Liver (tissue), 9 donors: Measurements from ENCODE around the gene MSMP. TPM values are rescaled to one million over a fixed set of nuclear protein-coding genes. Genes with fewer than 3 reads are reported as not detected.

Experiments
- DNase-seq: peaks from one replicate; pipeline ENCODE4 v3.0.0-alpha.2; 2017; ENCODE audit warnings: low spot score
- H3K27ac ChIP-seq, 2 donors: one replicate each; pipeline ENCODE4 v1.7.0; 2013; ENCODE audit warnings: inconsistent platforms in 2 of 2, low read length in 2 of 2, control low read depth in 1 of 2, low read depth in 1 of 2, mild to moderate bottlenecking in 1 of 2
- H3K27me3 ChIP-seq, 4 donors: one replicate each; pipeline versions ENCODE4 v1.6.1 to v1.7.0; 2013; ENCODE audit warnings: low read length in 3 of 4, inconsistent platforms in 1 of 4, mild to moderate bottlenecking in 1 of 4, moderate library complexity in 1 of 4; ENCODE audit not compliant: control insufficient read depth in 4 of 4, insufficient read depth in 4 of 4
- H3K36me3 ChIP-seq, 4 donors: one replicate each; pipeline versions ENCODE4 v1.6.1 to v1.7.0; 2013; ENCODE audit warnings: low read length in 3 of 4, mild to moderate bottlenecking in 3 of 4, low read depth in 1 of 4, moderate library complexity in 1 of 4; ENCODE audit not compliant: control insufficient read depth in 4 of 4, insufficient read depth in 3 of 4
- H3K4me1 ChIP-seq, 4 donors: one replicate each; pipeline versions ENCODE4 v1.6.1 to v1.7.0; 2013; ENCODE audit warnings: low read length in 3 of 4, mild to moderate bottlenecking in 3 of 4, moderate library complexity in 1 of 4; ENCODE audit not compliant: control insufficient read depth in 4 of 4, insufficient read depth in 4 of 4
- H3K4me3 ChIP-seq, 3 donors: one replicate each; pipeline versions ENCODE4 v1.6.1 to v1.7.0; 2013; ENCODE audit warnings: low read length in 3 of 3, control low read depth in 1 of 3, low read depth in 1 of 3, mild to moderate bottlenecking in 1 of 3
- H3K9ac ChIP-seq, 2 donors: one replicate each; pipeline ENCODE4 v1.7.0; 2013; ENCODE audit warnings: low read length in 2 of 2, mild to moderate bottlenecking in 2 of 2, moderate library complexity in 2 of 2, control low read depth in 1 of 2, low read depth in 1 of 2
- H3K9me3 ChIP-seq, 4 donors: one replicate each; pipeline versions ENCODE4 v1.6.1 to v1.7.0; 2013; ENCODE audit warnings: low read length in 3 of 4; ENCODE audit not compliant: control insufficient read depth in 4 of 4
- EGR1 ChIP-seq, 2 donors: IDR thresholded peaks; 2 replicates each; pipeline ENCODE4 v1.6.1; 2016 to 2018; ENCODE audit warnings: antibody characterized with exemption in 2 of 2, low read depth in 2 of 2
- FOXA1 ChIP-seq: IDR thresholded peaks from 2 replicates; pipeline ENCODE4 v1.6.1; 2016; ENCODE audit warnings: antibody characterized with exemption
- FOXA2 ChIP-seq: IDR thresholded peaks from 2 replicates; pipeline ENCODE4 v1.6.1; 2016; ENCODE audit warnings: antibody characterized with exemption
- GABPA ChIP-seq, 2 donors: IDR thresholded peaks in 1 of 2; conservative IDR thresholded peaks in 1 of 2; 2 replicates each; pipeline ENCODE4 v1.6.1; 2016; ENCODE audit warnings: antibody characterized with exemption in 2 of 2, mild to moderate bottlenecking in 1 of 2, moderate library complexity in 1 of 2
- HNF4A ChIP-seq, 2 donors: conservative IDR thresholded peaks; 2 replicates each; pipeline ENCODE4 v1.6.1; 2016; ENCODE audit warnings: antibody characterized with exemption in 2 of 2, mild to moderate bottlenecking in 2 of 2
- HNF4G ChIP-seq: IDR thresholded peaks from 2 replicates; pipeline ENCODE4 v1.6.1; 2016; ENCODE audit warnings: antibody characterized with exemption
- JUND ChIP-seq, 2 donors: IDR thresholded peaks; 2 replicates each; pipeline ENCODE4 v1.6.1; 2016; ENCODE audit warnings: antibody characterized with exemption in 2 of 2
- NR2F2 ChIP-seq: IDR thresholded peaks from 2 replicates; pipeline ENCODE4 v1.6.1; 2016; ENCODE audit warnings: antibody characterized with exemption
- RAD21 ChIP-seq, 2 donors: IDR thresholded peaks; 2 replicates each; pipeline ENCODE4 v1.6.1; 2016; ENCODE audit warnings: antibody characterized with exemption in 2 of 2, mild to moderate bottlenecking in 2 of 2
- RXRA ChIP-seq, 2 donors: IDR thresholded peaks; 2 replicates each; pipeline ENCODE4 v1.6.1; 2017 to 2018; ENCODE audit warnings: antibody characterized with exemption in 2 of 2, mild to moderate bottlenecking in 1 of 2
- SP1 ChIP-seq: IDR thresholded peaks from 2 replicates; pipeline ENCODE4 v1.6.1; 2018; ENCODE audit warnings: antibody characterized with exemption, mild to moderate bottlenecking
- TAF1 ChIP-seq: conservative IDR thresholded peaks from 2 replicates; pipeline ENCODE4 v1.6.1; 2016; ENCODE audit warnings: antibody characterized with exemption, mild to moderate bottlenecking
- YY1 ChIP-seq: IDR thresholded peaks from 2 replicates; pipeline ENCODE4 v1.6.1; 2016; ENCODE audit warnings: antibody characterized with exemption, mild to moderate bottlenecking
- WGBS: extraction: QIAGEN DNeasy Blood & Tissue Kit; methylation state at CpG from one replicate; pipeline ENCODE4 v1.1.7; 2013; 5-methylcytosine and 5-hydroxymethylcytosine counted together
- polyA plus RNA-seq, 2 donors: library from polyadenylated mRNA; stranded (reverse) in 1 of 2; unstranded in 1 of 2; fragments of 200-250 nt in 1 of 2; fragments of >200 nt in 1 of 2; fragmentation: Nextera tagmentation in 1 of 2; extraction: Ambion mirVana in 1 of 2; gene quantifications; one replicate each; pipeline versions ENCODE4 v1.2.1 to v1.2.3, GENCODE V29; 2013 to 2015
- total RNA-seq, 2 donors: library from RNA; depleted of rRNA; stranded (reverse); fragments of >200 nt; gene quantifications; one replicate each; pipeline ENCODE4 v1.2.3, GENCODE V29; 2014
- TF ChIP-seq, protein P1 (sequence below): IDR thresholded peaks from 2 replicates; pipeline ENCODE4 v1.6.1; 2016; ENCODE audit warnings: antibody characterized with exemption
- TF ChIP-seq, protein P2 (sequence below): IDR thresholded peaks from 2 replicates; pipeline ENCODE4 v1.6.1; 2016; ENCODE audit warnings: antibody characterized with exemption
- TF ChIP-seq, protein P3 (sequence below): IDR thresholded peaks from 2 replicates; pipeline ENCODE4 v1.6.1; 2016; ENCODE audit warnings: antibody characterized with exemption
- TF ChIP-seq, protein P4 (sequence below): fragments of 150-350 bp; IDR thresholded peaks from 2 replicates; pipeline ENCODE4 v1.5.1; 2017; ENCODE audit warnings: improper control_type of control experiment, low read depth, low read length; ENCODE audit not compliant: missing input control
- TF ChIP-seq, protein P5 (sequence below): IDR thresholded peaks from 2 replicates; pipeline ENCODE4 v1.6.1; 2016; ENCODE audit warnings: antibody characterized with exemption, mild to moderate bottlenecking
- donor health status: healthy.
- donor health status: healthy.
- donor health status: healthy.
- donor health status: healthy.
- donor health status: healthy.

Gene MSMP
- total and polyA plus RNA-seq, 4 donors = not detected

DNA sequence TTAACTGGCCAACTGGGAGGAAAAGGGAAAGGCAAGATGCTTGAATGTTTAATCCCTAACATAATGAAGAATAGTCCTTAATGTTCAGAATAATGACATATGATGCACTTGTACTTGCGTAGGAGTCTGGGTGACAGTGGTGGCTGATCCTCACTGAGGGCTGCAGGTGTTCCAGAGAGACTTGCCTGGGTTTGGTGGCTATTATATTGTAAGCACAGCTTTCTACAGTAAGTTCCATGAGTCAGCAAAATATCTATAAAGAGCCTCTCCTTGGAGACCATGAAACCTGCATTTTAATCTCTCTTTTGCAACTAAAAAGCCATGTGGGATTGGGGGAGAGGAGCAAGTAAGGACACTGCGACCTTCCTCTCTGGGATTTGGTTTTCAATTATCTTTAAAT lies 35.5 kb upstream of the MSMP start:
- Histone ChIP-seq H3K9ac (no peak overlapping the region), H3K4me3 (no peak overlapping the region), H3K27ac (no peak overlapping the region), H3K9me3 (no peaks in the 10 kb centered on the region), H3K4me1 (peaks cover 0 to 23% (median 12%) of the 10 kb centered on the region in 4 donors), H3K27me3 (no peaks in the 10 kb centered on the region), H3K36me3 (no peaks in the 10 kb centered on the region)
- no peak for DNase-seq
- WGBS = 92% methylated on average over 2 of the region's 2 CpGs
- TF ChIP-seq, protein P1, sequence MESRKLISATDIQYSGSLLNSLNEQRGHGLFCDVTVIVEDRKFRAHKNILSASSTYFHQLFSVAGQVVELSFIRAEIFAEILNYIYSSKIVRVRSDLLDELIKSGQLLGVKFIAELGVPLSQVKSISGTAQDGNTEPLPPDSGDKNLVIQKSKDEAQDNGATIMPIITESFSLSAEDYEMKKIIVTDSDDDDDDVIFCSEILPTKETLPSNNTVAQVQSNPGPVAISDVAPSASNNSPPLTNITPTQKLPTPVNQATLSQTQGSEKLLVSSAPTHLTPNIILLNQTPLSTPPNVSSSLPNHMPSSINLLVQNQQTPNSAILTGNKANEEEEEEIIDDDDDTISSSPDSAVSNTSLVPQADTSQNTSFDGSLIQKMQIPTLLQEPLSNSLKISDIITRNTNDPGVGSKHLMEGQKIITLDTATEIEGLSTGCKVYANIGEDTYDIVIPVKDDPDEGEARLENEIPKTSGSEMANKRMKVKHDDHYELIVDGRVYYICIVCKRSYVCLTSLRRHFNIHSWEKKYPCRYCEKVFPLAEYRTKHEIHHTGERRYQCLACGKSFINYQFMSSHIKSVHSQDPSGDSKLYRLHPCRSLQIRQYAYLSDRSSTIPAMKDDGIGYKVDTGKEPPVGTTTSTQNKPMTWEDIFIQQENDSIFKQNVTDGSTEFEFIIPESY = no peak
- TF ChIP-seq GABPA (IDR thresholded peaks at IDR 0.05 in 1 of 2, conservative IDR thresholded peaks at IDR 0.05 in 1 of 2) (no peak), RAD21 (IDR thresholded peaks at IDR 0.05) (no peak), HNF4G (no peak), HNF4A (conservative IDR thresholded peaks at IDR 0.05) (no peak), FOXA2 (no peak), FOXA1 (no peak), NR2F2 (no peak), SP1 (no peak), RXRA (IDR thresholded peaks at IDR 0.05) (no peak), JUND (IDR thresholded peaks at IDR 0.05) (no peak), YY1 (no peak), EGR1 (IDR thresholded peaks at IDR 0.05; ENCODE audit: low read depth in 2 of 2) (no peak), TAF1 (no peak)
- TF ChIP-seq, protein P2, sequence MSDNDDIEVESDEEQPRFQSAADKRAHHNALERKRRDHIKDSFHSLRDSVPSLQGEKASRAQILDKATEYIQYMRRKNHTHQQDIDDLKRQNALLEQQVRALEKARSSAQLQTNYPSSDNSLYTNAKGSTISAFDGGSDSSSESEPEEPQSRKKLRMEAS = no peak
- TF ChIP-seq, protein P3, sequence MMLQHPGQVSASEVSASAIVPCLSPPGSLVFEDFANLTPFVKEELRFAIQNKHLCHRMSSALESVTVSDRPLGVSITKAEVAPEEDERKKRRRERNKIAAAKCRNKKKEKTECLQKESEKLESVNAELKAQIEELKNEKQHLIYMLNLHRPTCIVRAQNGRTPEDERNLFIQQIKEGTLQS = no peak
- TF ChIP-seq, protein P4, sequence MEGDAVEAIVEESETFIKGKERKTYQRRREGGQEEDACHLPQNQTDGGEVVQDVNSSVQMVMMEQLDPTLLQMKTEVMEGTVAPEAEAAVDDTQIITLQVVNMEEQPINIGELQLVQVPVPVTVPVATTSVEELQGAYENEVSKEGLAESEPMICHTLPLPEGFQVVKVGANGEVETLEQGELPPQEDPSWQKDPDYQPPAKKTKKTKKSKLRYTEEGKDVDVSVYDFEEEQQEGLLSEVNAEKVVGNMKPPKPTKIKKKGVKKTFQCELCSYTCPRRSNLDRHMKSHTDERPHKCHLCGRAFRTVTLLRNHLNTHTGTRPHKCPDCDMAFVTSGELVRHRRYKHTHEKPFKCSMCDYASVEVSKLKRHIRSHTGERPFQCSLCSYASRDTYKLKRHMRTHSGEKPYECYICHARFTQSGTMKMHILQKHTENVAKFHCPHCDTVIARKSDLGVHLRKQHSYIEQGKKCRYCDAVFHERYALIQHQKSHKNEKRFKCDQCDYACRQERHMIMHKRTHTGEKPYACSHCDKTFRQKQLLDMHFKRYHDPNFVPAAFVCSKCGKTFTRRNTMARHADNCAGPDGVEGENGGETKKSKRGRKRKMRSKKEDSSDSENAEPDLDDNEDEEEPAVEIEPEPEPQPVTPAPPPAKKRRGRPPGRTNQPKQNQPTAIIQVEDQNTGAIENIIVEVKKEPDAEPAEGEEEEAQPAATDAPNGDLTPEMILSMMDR = no peak
- TF ChIP-seq, protein P5, sequence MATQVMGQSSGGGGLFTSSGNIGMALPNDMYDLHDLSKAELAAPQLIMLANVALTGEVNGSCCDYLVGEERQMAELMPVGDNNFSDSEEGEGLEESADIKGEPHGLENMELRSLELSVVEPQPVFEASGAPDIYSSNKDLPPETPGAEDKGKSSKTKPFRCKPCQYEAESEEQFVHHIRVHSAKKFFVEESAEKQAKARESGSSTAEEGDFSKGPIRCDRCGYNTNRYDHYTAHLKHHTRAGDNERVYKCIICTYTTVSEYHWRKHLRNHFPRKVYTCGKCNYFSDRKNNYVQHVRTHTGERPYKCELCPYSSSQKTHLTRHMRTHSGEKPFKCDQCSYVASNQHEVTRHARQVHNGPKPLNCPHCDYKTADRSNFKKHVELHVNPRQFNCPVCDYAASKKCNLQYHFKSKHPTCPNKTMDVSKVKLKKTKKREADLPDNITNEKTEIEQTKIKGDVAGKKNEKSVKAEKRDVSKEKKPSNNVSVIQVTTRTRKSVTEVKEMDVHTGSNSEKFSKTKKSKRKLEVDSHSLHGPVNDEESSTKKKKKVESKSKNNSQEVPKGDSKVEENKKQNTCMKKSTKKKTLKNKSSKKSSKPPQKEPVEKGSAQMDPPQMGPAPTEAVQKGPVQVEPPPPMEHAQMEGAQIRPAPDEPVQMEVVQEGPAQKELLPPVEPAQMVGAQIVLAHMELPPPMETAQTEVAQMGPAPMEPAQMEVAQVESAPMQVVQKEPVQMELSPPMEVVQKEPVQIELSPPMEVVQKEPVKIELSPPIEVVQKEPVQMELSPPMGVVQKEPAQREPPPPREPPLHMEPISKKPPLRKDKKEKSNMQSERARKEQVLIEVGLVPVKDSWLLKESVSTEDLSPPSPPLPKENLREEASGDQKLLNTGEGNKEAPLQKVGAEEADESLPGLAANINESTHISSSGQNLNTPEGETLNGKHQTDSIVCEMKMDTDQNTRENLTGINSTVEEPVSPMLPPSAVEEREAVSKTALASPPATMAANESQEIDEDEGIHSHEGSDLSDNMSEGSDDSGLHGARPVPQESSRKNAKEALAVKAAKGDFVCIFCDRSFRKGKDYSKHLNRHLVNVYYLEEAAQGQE = no peak

DNA sequence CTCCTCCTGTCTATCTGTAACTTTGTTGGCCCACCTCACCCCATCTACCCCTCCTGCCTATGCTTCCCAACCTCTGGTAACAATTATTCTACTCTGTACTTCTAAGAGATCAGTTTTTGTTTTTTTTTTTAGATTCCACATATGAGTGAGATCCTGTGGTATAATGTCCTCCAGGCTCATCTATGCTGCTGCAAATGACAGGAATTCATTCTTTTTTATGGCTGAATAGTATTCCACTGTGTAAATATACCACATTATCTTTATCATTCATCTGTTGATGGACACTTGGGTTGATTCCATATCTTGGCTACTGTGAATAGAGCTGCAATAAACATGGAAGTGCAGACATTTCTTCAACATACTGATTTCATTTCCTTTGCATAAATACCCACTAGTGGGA lies 29.3 kb upstream of the MSMP start:
- Histone ChIP-seq H3K27me3 (no peaks in the 10 kb centered on the region), H3K9me3 (no peaks in the 10 kb centered on the region), H3K4me3 (no peak overlapping the region), H3K27ac (no peak overlapping the region), H3K4me1 (no peaks in the 10 kb centered on the region), H3K9ac (no peak overlapping the region), H3K36me3 (peaks cover 0 to 2% (median 0%) of the 10 kb centered on the region in 4 donors)
- no peak for DNase-seq
- no peak for TF ChIP-seq YY1
- TF ChIP-seq GABPA (IDR thresholded peaks at IDR 0.05 in 1 of 2, conservative IDR thresholded peaks at IDR 0.05 in 1 of 2) = no peak
- no peak for TF ChIP-seq NR2F2
- TF ChIP-seq, protein P3 = no peak
- TF ChIP-seq RAD21 (IDR thresholded peaks at IDR 0.05) = no peak
- TF ChIP-seq, protein P1 = no peak
- no peak for TF ChIP-seq EGR1 (IDR thresholded peaks at IDR 0.05; ENCODE audit: low read depth in 2 of 2)
- TF ChIP-seq RXRA (IDR thresholded peaks at IDR 0.05) = no peak
